DND-41 (cell line): Measurements from ENCODE around the gene GSDME.

Experiments used
- ATAC-seq: fragments of 200-7000 bp; cut with Tn5 transposase; 3 replicates; pipeline ENCODE4 v1.9.1; 2021; ENCODE audit warnings: low read depth; ENCODE audit not compliant: insufficient read depth
- DNase-seq: peaks from one replicate; pipeline ENCODE4 v3.0.0-alpha.2; 2020
- H2AFZ ChIP-seq: 2 replicates; pipeline ENCODE4 v1.6.0; 2012; ENCODE audit warnings: low read depth, low read length
- H3K27ac ChIP-seq: 2 replicates; pipeline ENCODE4 v1.5.1; 2012; ENCODE audit warnings: low read length, inconsistent platforms
- H3K27me3 ChIP-seq: fragments of 200-600 bp; sonication (generic); 2 replicates; pipeline ENCODE4 v1.6.0; 2012; ENCODE audit warnings: low read length, mild to moderate bottlenecking, inconsistent platforms; ENCODE audit not compliant: insufficient read depth, poor library complexity
- H3K36me3 ChIP-seq: 2 replicates; pipeline ENCODE4 v1.5.1; 2012; ENCODE audit warnings: low read length, inconsistent platforms; ENCODE audit not compliant: insufficient read depth
- H3K4me1 ChIP-seq: 2 replicates; pipeline ENCODE4 v1.5.1; 2012; ENCODE audit warnings: mild to moderate bottlenecking, low read length; ENCODE audit not compliant: insufficient read depth
- H3K4me2 ChIP-seq: 2 replicates; pipeline ENCODE4 v1.6.0; 2012; ENCODE audit warnings: mild to moderate bottlenecking, moderate library complexity, low read length, inconsistent platforms; ENCODE audit not compliant: insufficient read depth
- H3K4me3 ChIP-seq, 2 experiments: fragments of 200-600 bp in 1 of 2; shearing (Covaris generic) in 1 of 2; 2 replicates each; pipeline ENCODE4 v1.5.1; 2012 to 2016; ENCODE audit warnings: inconsistent platforms in 2 of 2, low read length in 2 of 2, mild to moderate bottlenecking in 2 of 2, low read depth in 1 of 2, moderate library complexity in 1 of 2
- H3K79me2 ChIP-seq: 2 replicates; pipeline ENCODE4 v1.6.0; 2012; ENCODE audit warnings: low read length, inconsistent platforms; ENCODE audit not compliant: insufficient read depth
- H3K9ac ChIP-seq: 2 replicates; pipeline ENCODE4 v1.6.0; 2012; ENCODE audit warnings: low read depth, mild to moderate bottlenecking, inconsistent platforms, low read length, moderate library complexity
- H3K9me3 ChIP-seq: 2 replicates; pipeline ENCODE4 v1.5.1; 2012; ENCODE audit warnings: low read length, moderate library complexity, mild to moderate bottlenecking, inconsistent platforms; ENCODE audit not compliant: insufficient read depth, severe bottlenecking
- H4K20me1 ChIP-seq: 2 replicates; pipeline ENCODE4 v1.6.0; 2012; ENCODE audit warnings: low read length; ENCODE audit not compliant: insufficient read depth
- EZH2 ChIP-seq: IDR thresholded peaks from 3 replicates; pipeline ENCODE4 v1.6.1; 2012; ENCODE audit warnings: borderline replicate concordance, low read depth, mild to moderate bottlenecking, moderate library complexity, low read length, inconsistent platforms; ENCODE audit not compliant: severe bottlenecking
- TF ChIP-seq, protein P1 (sequence below): IDR thresholded peaks from 2 replicates; pipeline ENCODE4 v1.5.1; 2012; ENCODE audit warnings: borderline replicate concordance, low read length, moderate library complexity, mild to moderate bottlenecking; ENCODE audit not compliant: poor library complexity, severe bottlenecking; ENCODE audit errors: extremely low read depth

The GSDME gene

DNA sequence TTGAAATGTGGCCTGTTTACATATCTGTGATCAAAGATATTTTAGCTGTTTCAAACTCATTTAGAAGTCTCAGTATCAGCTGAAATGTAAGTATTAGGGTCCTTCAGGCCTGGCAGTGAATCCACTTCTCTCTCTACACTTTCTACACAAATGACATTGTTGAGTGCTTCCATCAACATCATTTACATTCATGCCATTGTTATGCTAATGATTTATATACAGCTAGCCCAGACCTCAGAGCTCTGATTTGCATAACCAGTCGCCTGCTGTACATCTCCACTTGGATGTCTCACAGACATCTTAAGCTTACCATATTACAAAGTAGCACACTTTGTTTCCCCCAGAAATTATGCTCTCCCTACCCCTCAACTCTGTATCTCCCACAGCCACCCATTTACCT lies 71.6 kb downstream of the GSDME start:
- Histone ChIP-seq H3K4me1 (peaks cover 4% of the 10 kb centered on the region), H3K27me3 (no peaks in the 10 kb centered on the region), H3K9ac (no peak overlapping the region), H3K36me3 (peaks cover 12% of the 10 kb centered on the region; the same call in 1 of the 2 replicates), H3K27ac (no peak overlapping the region), H3K4me2 (no peak overlapping the region), H3K79me2 (no peaks in the 10 kb centered on the region), H4K20me1 (no peaks in the 10 kb centered on the region), H2AFZ (no peak overlapping the region), H3K9me3 (no peaks in the 10 kb centered on the region), H3K4me3 (no peak overlapping the region)
- no peak for ATAC-seq
- no peak for DNase-seq
- TF ChIP-seq, protein P1, sequence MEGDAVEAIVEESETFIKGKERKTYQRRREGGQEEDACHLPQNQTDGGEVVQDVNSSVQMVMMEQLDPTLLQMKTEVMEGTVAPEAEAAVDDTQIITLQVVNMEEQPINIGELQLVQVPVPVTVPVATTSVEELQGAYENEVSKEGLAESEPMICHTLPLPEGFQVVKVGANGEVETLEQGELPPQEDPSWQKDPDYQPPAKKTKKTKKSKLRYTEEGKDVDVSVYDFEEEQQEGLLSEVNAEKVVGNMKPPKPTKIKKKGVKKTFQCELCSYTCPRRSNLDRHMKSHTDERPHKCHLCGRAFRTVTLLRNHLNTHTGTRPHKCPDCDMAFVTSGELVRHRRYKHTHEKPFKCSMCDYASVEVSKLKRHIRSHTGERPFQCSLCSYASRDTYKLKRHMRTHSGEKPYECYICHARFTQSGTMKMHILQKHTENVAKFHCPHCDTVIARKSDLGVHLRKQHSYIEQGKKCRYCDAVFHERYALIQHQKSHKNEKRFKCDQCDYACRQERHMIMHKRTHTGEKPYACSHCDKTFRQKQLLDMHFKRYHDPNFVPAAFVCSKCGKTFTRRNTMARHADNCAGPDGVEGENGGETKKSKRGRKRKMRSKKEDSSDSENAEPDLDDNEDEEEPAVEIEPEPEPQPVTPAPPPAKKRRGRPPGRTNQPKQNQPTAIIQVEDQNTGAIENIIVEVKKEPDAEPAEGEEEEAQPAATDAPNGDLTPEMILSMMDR: no peak
- TF ChIP-seq EZH2: no peak

DNA sequence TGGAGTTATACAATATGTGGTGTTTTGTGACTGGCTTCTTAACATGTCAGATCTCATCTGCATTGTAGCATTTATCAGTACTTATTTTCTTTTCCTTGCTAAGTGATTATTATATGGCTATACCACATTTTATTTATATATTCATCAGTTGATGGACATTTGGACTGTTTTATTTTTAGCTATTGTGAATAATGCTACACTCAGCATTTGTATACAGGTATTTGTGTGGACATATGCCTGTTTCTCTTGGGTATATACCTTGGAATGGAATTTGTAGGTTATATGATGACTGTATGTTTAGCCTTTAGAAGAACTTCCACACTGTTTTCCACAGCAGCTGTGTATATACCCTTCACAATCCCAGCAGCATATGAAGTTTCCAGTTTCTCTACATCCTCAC lies 86.5 kb downstream of the GSDME start:
- H3K9me3 ChIP-seq: no peaks in the 10 kb centered on the region
- no peak overlapping the region for H3K27ac ChIP-seq
- H3K4me2 ChIP-seq: no peak overlapping the region
- TF ChIP-seq EZH2: no peak
- TF ChIP-seq, protein P1: no peak
- peaks cover 3% of the 10 kb centered on the region; the same call in 1 of the 2 replicates for H3K36me3 ChIP-seq
- H3K27me3 ChIP-seq: no peaks in the 10 kb centered on the region
- H3K79me2 ChIP-seq: no peaks in the 10 kb centered on the region
- no peak overlapping the region for H3K4me3 ChIP-seq
- DNase-seq: no peak
- no peaks in the 10 kb centered on the region for H4K20me1 ChIP-seq
- H3K4me1 ChIP-seq: no peaks in the 10 kb centered on the region
- no peak overlapping the region for H3K9ac ChIP-seq
- ATAC-seq: no peak
- H2AFZ ChIP-seq: no peak overlapping the region

- Histone ChIP-seq H3K79me2 (no peaks in the 10 kb centered on the region), H3K4me1 (no peaks in the 10 kb centered on the region), H3K27ac (no peak overlapping the region), H3K27me3 (no peaks in the 10 kb centered on the region), H3K36me3 (peaks cover 3% of the 10 kb centered on the region; the same call in 1 of the 2 replicates), H4K20me1 (no peaks in the 10 kb centered on the region), H3K9ac (no peak overlapping the region), H3K4me2 (no peak overlapping the region), H3K4me3 (no peak overlapping the region), H3K9me3 (no peaks in the 10 kb centered on the region), H2AFZ (no peak overlapping the region)
- ATAC-seq (no peak), DNase-seq (no peak)
- TF ChIP-seq EZH2: no peak
- TF ChIP-seq, protein P1: no peak
These were observed 87.2 kb downstream of the GSDME start for GRCh38 chr7:24669971-24670591.
